SK-N-SH (cell line): ENCODE results near the gene CLSTN2. TPM values are rescaled to one million over a fixed set of nuclear protein-coding genes. Genes with fewer than 3 reads are reported as not detected.
A peak's percentile ranks its signal among the peaks of the same experiment; 100 is the strongest.

Source experiments
- CTCF ChIA-PET: fragments of 300-600, 350-600 bp; formaldehyde crosslinking; extraction: SDS; loops from one replicate; lab custom pipeline; 2021; lab: Yijun Ruan, JAX
- POLR2A ChIA-PET: fragments of 350-600 bp; sonication (Branson Sonifier 250); formaldehyde crosslinking; extraction: SDS; loops from one replicate; lab custom pipeline; 2020; ENCODE audit warnings: antibody characterized with exemption, inconsistent platforms; lab: Yijun Ruan, JAX
- DNase-seq: peaks from one replicate; pipeline ENCODE4 v3.0.0; 2012
- H2AFZ ChIP-seq: fragments of 200-600 bp; sonication (generic); 2 replicates; pipeline ENCODE4 v1.8.1; 2016; ENCODE audit warnings: antibody characterized with exemption, mild to moderate bottlenecking, low read depth
- H3F3A ChIP-seq: fragments of 200-600 bp; sonication (generic); replicated peaks from 2 replicates; pipeline ENCODE3; 2016; ENCODE audit warnings: antibody characterized with exemption, mild to moderate bottlenecking; ENCODE audit not compliant: insufficient read depth
- H3K27ac ChIP-seq, 2 experiments: fragments of 200-500 bp in 1 of 2; fragments of 200-600 bp in 1 of 2; sonication (Bioruptor generic) in 1 of 2; sonication (generic), shearing (Covaris generic) in 1 of 2; 2 replicates each; pipeline versions ENCODE4 v1.5.1 to v1.6.1; 2014 to 2016; ENCODE audit warnings: low read depth in 2 of 2, inconsistent platforms in 1 of 2, low read length in 1 of 2, mild to moderate bottlenecking in 1 of 2, mixed read lengths in 1 of 2
- H3K27me3 ChIP-seq: fragments of 200-600 bp; sonication (generic), shearing (Covaris generic); 2 replicates; pipeline ENCODE4 v1.6.1; 2016; ENCODE audit warnings: mixed run types; ENCODE audit not compliant: insufficient read depth
- H3K36me3 ChIP-seq, 2 experiments: fragments of 200-500 bp in 1 of 2; fragments of 200-600 bp in 1 of 2; sonication (Bioruptor generic) in 1 of 2; sonication (generic) in 1 of 2; replicated peaks in 1 of 2; 2 replicates each; pipeline versions ENCODE3 to v1.5.1; 2014 to 2016; ENCODE audit warnings: low read length in 1 of 2, mild to moderate bottlenecking in 1 of 2; ENCODE audit not compliant: insufficient read depth in 2 of 2, control insufficient read depth in 1 of 2
- H3K4me1 ChIP-seq, 2 experiments: fragments of 200-500 bp in 1 of 2; fragments of 200-600 bp in 1 of 2; sonication (Bioruptor generic) in 1 of 2; sonication (generic), shearing (Covaris generic) in 1 of 2; 2 replicates each; pipeline versions ENCODE4 v1.5.1 to v1.6.1; 2014 to 2016; ENCODE audit warnings: low read depth in 1 of 2, low read length in 1 of 2, mixed run types in 1 of 2; ENCODE audit not compliant: insufficient read depth in 2 of 2, control insufficient read depth in 1 of 2
- H3K4me2 ChIP-seq: fragments of 200-600 bp; sonication (generic), shearing (Covaris generic); 2 replicates; pipeline ENCODE4 v1.6.1; 2017; ENCODE audit warnings: mixed run types
- H3K4me3 ChIP-seq, 2 experiments: fragments of 200-500 bp in 1 of 2; fragments of 200-600 bp in 1 of 2; sonication (Bioruptor generic) in 1 of 2; sonication (generic), shearing (Covaris generic) in 1 of 2; 2 replicates each; pipeline versions ENCODE4 v1.5.1 to v1.8.1; 2014 to 2016; ENCODE audit warnings: low read depth in 2 of 2, inconsistent platforms in 1 of 2, low read length in 1 of 2, mild to moderate bottlenecking in 1 of 2, mixed read lengths in 1 of 2, moderate library complexity in 1 of 2
- H3K79me2 ChIP-seq: fragments of 200-600 bp; sonication (generic); 2 replicates; pipeline ENCODE4 v1.8.1; 2017; ENCODE audit warnings: mild to moderate bottlenecking; ENCODE audit not compliant: insufficient read depth
- H3K9ac ChIP-seq: fragments of 200-600 bp; sonication (generic); 2 replicates; pipeline ENCODE4 v1.6.1; 2017; ENCODE audit warnings: mixed run types
- H3K9me2 ChIP-seq: fragments of 200-600 bp; sonication (generic); 2 replicates; pipeline ENCODE4 v1.6.1; 2017; ENCODE audit warnings: mixed run types
- H3K9me3 ChIP-seq: fragments of 200-600 bp; sonication (generic); 2 replicates; pipeline ENCODE4 v1.6.1; 2017; ENCODE audit warnings: mixed run types, mild to moderate bottlenecking, moderate library complexity
- H4K20me1 ChIP-seq: fragments of 200-600 bp; sonication (generic); 2 replicates; pipeline ENCODE4 v1.6.1; 2017; ENCODE audit warnings: mild to moderate bottlenecking, mixed run types; ENCODE audit not compliant: insufficient read depth
- EZH2phosphoT487 ChIP-seq: fragments of 200-600 bp; sonication (generic); IDR thresholded peaks from 2 replicates; pipeline ENCODE4 v1.6.1; 2017; ENCODE audit warnings: low read depth, mixed run types, mild to moderate bottlenecking, antibody characterized with exemption, moderate library complexity, borderline replicate concordance
- FOXJ3 ChIP-seq: sonication (generic); formaldehyde crosslinking; IDR thresholded peaks from 2 replicates; pipeline ENCODE4 v1.5.1; 2020; ENCODE audit warnings: mild to moderate bottlenecking, missing genetic modification reagents
- GABPA ChIP-seq: IDR thresholded peaks from 2 replicates; pipeline ENCODE4 v1.4.0; 2012; ENCODE audit warnings: low read depth, mild to moderate bottlenecking
- GATA2 ChIP-seq: sonication (generic); formaldehyde crosslinking; IDR thresholded peaks from 2 replicates; pipeline ENCODE4 v1.5.0; 2020; ENCODE audit warnings: mild to moderate bottlenecking, missing genetic modification reagents
- JUND ChIP-seq: IDR thresholded peaks from 2 replicates; pipeline ENCODE4 v1.4.0; 2012
- MXI1 ChIP-seq: IDR thresholded peaks from 2 replicates; pipeline ENCODE4 v1.6.1; 2012; ENCODE audit warnings: mild to moderate bottlenecking, low read depth, low read length, improper control_type of control experiment
- NFIC ChIP-seq: IDR thresholded peaks from 2 replicates; pipeline ENCODE4 v1.4.0; 2012; ENCODE audit warnings: borderline replicate concordance
- POLR2AphosphoS5 ChIP-seq: IDR thresholded peaks from 2 replicates; pipeline ENCODE4 v1.6.1; 2012; ENCODE audit warnings: low read depth, low read length
- RFX5 ChIP-seq: IDR thresholded peaks from 2 replicates; pipeline ENCODE4 v1.6.1; 2012; ENCODE audit warnings: mild to moderate bottlenecking, improper control_type of control experiment, low read length
- RXRA ChIP-seq: IDR thresholded peaks from 2 replicates; pipeline ENCODE4 v1.4.0; 2012; ENCODE audit warnings: low read depth, mild to moderate bottlenecking, borderline replicate concordance
- SIN3A ChIP-seq: IDR thresholded peaks from 2 replicates; pipeline ENCODE4 v1.6.1; 2012; ENCODE audit warnings: low read depth, mild to moderate bottlenecking, low read length, moderate library complexity, borderline replicate concordance
- SMC3 ChIP-seq: IDR thresholded peaks from 2 replicates; pipeline ENCODE4 v1.6.1; 2012; ENCODE audit warnings: low read depth, low read length, improper control_type of control experiment
- TEAD4 ChIP-seq: IDR thresholded peaks from 2 replicates; pipeline ENCODE4 v1.4.0; 2012; ENCODE audit warnings: mild to moderate bottlenecking, borderline replicate concordance; ENCODE audit not compliant: insufficient read depth
- YY1 ChIP-seq: IDR thresholded peaks from 2 replicates; pipeline ENCODE4 v1.4.0; 2012; ENCODE audit warnings: low read depth, mild to moderate bottlenecking
- WGBS: methylation state at CpG from one replicate; pipeline ENCODE4 v1.1.6; 2017; ENCODE audit warnings: low lambda C conversion rate; 5-methylcytosine and 5-hydroxymethylcytosine counted together
- polyA plus RNA-seq, 3 experiments: library from polyadenylated mRNA; depleted of rRNA; stranded (reverse); fragments of >200 nt; gene quantifications; 2 replicates each; pipeline ENCODE4 v1.2.3, GENCODE V29; 2012
- TF ChIP-seq, protein P1 (sequence below): IDR thresholded peaks from 2 replicates; pipeline ENCODE4 v1.4.0; 2012; ENCODE audit warnings: low read depth, borderline replicate concordance
- TF ChIP-seq, protein P2 (sequence below): IDR thresholded peaks from 2 replicates; pipeline ENCODE4 v1.6.1; 2012; ENCODE audit warnings: mild to moderate bottlenecking, low read depth, low read length, moderate library complexity
- TF ChIP-seq, protein P3 (sequence below): IDR thresholded peaks from 2 replicates; pipeline ENCODE4 v1.4.0; 2012; ENCODE audit warnings: low read depth
- TF ChIP-seq, protein P4 (sequence below): fragments of 150-350 bp; IDR thresholded peaks from 2 replicates; pipeline ENCODE4 v1.6.1; 2016; ENCODE audit warnings: mild to moderate bottlenecking, low read depth, low read length
- TF ChIP-seq, protein P5 (sequence below): fragments of 150-350 bp; IDR thresholded peaks from 2 replicates; pipeline ENCODE4 v1.6.1; 2017; ENCODE audit warnings: antibody characterized with exemption, low read length, low read depth, borderline replicate concordance

Gene CLSTN2
- polyA plus RNA-seq, 1 of the 3 experiments (the other 2 are of a cell fraction), result 0.02 TPM

DNA sequence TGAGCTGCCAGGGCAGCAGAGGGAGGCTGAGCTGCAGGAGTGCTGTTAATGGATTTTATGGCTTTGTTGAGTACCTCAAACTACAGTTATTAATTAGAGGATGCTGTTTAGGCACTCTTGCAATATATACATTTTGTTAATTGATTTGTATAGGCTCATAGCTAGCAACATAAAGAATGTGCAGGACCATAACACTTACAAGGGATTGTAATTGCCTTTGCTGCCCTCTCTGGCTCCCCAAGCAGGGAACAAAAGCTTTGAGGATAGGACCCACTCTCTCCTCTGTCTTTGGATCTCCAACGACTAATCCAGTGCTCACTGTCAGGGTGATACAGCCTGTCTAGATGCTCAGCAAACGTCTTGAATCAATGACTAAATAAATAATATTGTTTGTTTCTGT is 1.2 kb upstream of the CLSTN2 start:
- Histone ChIP-seq H2AFZ (no peak overlapping the region), H3K27ac (no peak overlapping the region), H4K20me1 (no peaks in the 10 kb centered on the region), H3K9ac (no peak overlapping the region), H3K27me3 (0 out of 2 replicates have a peak, but pooled peaks cover 5% of the 10 kb centered on the region)
- DNase-seq, result no peak
- TF ChIP-seq TEAD4, result no peak
- no peak for TF ChIP-seq POLR2AphosphoS5
- TF ChIP-seq NFIC, result no peak
- no peak for TF ChIP-seq RXRA
- TF ChIP-seq RFX5, result no peak
- TF ChIP-seq, protein P1, sequence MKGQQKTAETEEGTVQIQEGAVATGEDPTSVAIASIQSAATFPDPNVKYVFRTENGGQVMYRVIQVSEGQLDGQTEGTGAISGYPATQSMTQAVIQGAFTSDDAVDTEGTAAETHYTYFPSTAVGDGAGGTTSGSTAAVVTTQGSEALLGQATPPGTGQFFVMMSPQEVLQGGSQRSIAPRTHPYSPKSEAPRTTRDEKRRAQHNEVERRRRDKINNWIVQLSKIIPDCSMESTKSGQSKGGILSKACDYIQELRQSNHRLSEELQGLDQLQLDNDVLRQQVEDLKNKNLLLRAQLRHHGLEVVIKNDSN, result no peak
- TF ChIP-seq, protein P2, sequence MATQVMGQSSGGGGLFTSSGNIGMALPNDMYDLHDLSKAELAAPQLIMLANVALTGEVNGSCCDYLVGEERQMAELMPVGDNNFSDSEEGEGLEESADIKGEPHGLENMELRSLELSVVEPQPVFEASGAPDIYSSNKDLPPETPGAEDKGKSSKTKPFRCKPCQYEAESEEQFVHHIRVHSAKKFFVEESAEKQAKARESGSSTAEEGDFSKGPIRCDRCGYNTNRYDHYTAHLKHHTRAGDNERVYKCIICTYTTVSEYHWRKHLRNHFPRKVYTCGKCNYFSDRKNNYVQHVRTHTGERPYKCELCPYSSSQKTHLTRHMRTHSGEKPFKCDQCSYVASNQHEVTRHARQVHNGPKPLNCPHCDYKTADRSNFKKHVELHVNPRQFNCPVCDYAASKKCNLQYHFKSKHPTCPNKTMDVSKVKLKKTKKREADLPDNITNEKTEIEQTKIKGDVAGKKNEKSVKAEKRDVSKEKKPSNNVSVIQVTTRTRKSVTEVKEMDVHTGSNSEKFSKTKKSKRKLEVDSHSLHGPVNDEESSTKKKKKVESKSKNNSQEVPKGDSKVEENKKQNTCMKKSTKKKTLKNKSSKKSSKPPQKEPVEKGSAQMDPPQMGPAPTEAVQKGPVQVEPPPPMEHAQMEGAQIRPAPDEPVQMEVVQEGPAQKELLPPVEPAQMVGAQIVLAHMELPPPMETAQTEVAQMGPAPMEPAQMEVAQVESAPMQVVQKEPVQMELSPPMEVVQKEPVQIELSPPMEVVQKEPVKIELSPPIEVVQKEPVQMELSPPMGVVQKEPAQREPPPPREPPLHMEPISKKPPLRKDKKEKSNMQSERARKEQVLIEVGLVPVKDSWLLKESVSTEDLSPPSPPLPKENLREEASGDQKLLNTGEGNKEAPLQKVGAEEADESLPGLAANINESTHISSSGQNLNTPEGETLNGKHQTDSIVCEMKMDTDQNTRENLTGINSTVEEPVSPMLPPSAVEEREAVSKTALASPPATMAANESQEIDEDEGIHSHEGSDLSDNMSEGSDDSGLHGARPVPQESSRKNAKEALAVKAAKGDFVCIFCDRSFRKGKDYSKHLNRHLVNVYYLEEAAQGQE, result no peak
- TF ChIP-seq YY1, result no peak
- TF ChIP-seq, all 33 proteins: peak for 0
- WGBS, result 26% methylated on average over 2 of the region's 2 CpGs
- Histone ChIP-seq H3K4me2 (no peak overlapping the region), H3K9me3 (no peaks in the 10 kb centered on the region), H3K4me3 (no peak overlapping the region), H3K79me2 (no peaks in the 10 kb centered on the region), H3K9me2 (no peaks in the 10 kb centered on the region), H3K4me1 (peaks cover 0 to 16% of the 10 kb centered on the region in 2 experiments; a peak in 2 of 4 replicates), H3K36me3 (no peaks in the 10 kb centered on the region), H3F3A (no peaks in the 10 kb centered on the region)
- ChIA-PET POLR2A (no interaction called here), CTCF (interaction anchor here (0.6 to 7.5 kb wide), 17 partner anchors 85 to 913 kb away, joined by 3 to 80 read pairs (median 4); no protein-coding TSS in a partner anchor)

DNA sequence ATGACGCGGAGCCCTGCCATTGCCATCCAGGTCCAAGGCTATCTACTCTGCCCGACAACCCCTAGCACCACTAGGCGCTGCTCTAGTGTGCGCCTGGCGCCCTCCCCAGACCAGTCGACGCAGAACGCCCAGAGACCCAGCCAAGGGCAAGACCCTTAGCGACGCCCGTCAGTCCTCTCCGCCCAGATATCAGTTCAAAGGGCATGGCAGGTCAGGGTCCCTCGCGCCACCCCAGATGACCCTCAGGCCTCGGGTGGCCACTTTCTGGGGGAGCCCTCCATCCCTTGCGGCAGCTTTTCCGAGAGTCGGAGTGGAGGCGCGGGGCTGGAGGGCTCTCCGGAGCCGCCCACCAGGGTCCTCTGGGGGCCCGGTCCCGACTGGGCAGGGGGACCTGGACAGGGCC is 371 bp upstream of the CLSTN2 start:
- Histone ChIP-seq H3K79me2 (no peaks in the 10 kb centered on the region), H3K4me3 (peak overlapping the region; percentile 32 to 50; a peak in 3 of 4 replicates), H3K9ac (no peak overlapping the region), H3K9me2 (no peaks in the 10 kb centered on the region), H2AFZ (no peak overlapping the region), H4K20me1 (no peaks in the 10 kb centered on the region), H3F3A (no peaks in the 10 kb centered on the region), H3K36me3 (no peaks in the 10 kb centered on the region), H3K4me1 (peaks cover 0 to 16% of the 10 kb centered on the region in 2 experiments; a peak in 2 of 4 replicates), H3K4me2 (peak overlapping the region; percentile 41; the same call in 1 of the 2 replicates), H3K9me3 (no peaks in the 10 kb centered on the region), H3K27me3 (0 out of 2 replicates have a peak, but pooled peaks cover 5% of the 10 kb centered on the region), H3K27ac (peak overlapping the region in 1 of 2 experiments; percentile 68; a peak in 2 of 4 replicates)
- peak; percentile 89 for DNase-seq
- CTCF ChIA-PET, result interaction anchor here (0.6 to 7.5 kb wide), 41 partner anchors 29 to 934 kb away, joined by 3 to 81 read pairs (median 4); no protein-coding TSS in a partner anchor
- POLR2A ChIA-PET, result interaction anchor here (0.9 kb wide), 1 partner anchor 395 kb away, joined by 4 read pairs; the partner anchor contains the start of gene RBP1
- 4% methylated on average over 21 of the region's 25 CpGs for WGBS
- TF ChIP-seq, protein P3, sequence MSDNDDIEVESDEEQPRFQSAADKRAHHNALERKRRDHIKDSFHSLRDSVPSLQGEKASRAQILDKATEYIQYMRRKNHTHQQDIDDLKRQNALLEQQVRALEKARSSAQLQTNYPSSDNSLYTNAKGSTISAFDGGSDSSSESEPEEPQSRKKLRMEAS, result no peak
- no peak for TF ChIP-seq JUND
- TF ChIP-seq SMC3, result peak; percentile 82
- TF ChIP-seq, protein P4, sequence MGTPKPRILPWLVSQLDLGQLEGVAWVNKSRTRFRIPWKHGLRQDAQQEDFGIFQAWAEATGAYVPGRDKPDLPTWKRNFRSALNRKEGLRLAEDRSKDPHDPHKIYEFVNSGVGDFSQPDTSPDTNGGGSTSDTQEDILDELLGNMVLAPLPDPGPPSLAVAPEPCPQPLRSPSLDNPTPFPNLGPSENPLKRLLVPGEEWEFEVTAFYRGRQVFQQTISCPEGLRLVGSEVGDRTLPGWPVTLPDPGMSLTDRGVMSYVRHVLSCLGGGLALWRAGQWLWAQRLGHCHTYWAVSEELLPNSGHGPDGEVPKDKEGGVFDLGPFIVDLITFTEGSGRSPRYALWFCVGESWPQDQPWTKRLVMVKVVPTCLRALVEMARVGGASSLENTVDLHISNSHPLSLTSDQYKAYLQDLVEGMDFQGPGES, result no peak
- no peak for TF ChIP-seq FOXJ3
- peak; percentile 48; the same call in 1 of the 2 replicates for TF ChIP-seq GATA2 (CRISPR knock-in tag)
- no peak for TF ChIP-seq MXI1
- TF ChIP-seq, protein P1, result no peak
- TF ChIP-seq SIN3A, result no peak
- no peak for TF ChIP-seq RXRA
- TF ChIP-seq NFIC, result no peak
- no peak for TF ChIP-seq EZH2phosphoT487
- TF ChIP-seq, protein P5, sequence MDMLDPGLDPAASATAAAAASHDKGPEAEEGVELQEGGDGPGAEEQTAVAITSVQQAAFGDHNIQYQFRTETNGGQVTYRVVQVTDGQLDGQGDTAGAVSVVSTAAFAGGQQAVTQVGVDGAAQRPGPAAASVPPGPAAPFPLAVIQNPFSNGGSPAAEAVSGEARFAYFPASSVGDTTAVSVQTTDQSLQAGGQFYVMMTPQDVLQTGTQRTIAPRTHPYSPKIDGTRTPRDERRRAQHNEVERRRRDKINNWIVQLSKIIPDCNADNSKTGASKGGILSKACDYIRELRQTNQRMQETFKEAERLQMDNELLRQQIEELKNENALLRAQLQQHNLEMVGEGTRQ, result no peak
- no peak for TF ChIP-seq GABPA
